K562 (cell line): ENCODE results near the gene C4orf36. TPM values are rescaled to one million over a fixed set of nuclear protein-coding genes. Genes with fewer than 3 reads are reported as not detected.

ENCODE experiments used
- BDP1 ChIP-seq: IDR thresholded peaks from 3 replicates; pipeline ENCODE4 v1.6.1; 2011; ENCODE audit not compliant: insufficient read length, insufficient read depth
- CAMTA2 ChIP-seq: fragments of 250-450 bp; sonication (Bioruptor Pico); conservative IDR thresholded peaks from 2 replicates; pipeline ENCODE4 v1.5.1; 2022
- CREB1 ChIP-seq, 2 experiments: sonication (generic) in 1 of 2; formaldehyde crosslinking in 1 of 2; IDR thresholded peaks; 2 replicates each; pipeline versions ENCODE4 v1.6.1 to v1.8.0; 2012 to 2022; ENCODE audit warnings: inconsistent platforms in 1 of 2, mild to moderate bottlenecking in 1 of 2, missing genetic modification reagents in 1 of 2, moderate library complexity in 1 of 2
- ESRRA ChIP-seq: fragments of 450-650 bp; IDR thresholded peaks from 2 replicates; pipeline ENCODE4 v1.6.1; 2014; ENCODE audit warnings: low read depth, mild to moderate bottlenecking, moderate library complexity, borderline replicate concordance
- JUND ChIP-seq, 2 experiments: IDR thresholded peaks; 2 replicates in 1 of 2; 3 replicates in 1 of 2; pipeline ENCODE4 v1.6.1; 2011; ENCODE audit warnings: borderline replicate concordance in 2 of 2, low read depth in 2 of 2, low read length in 2 of 2, improper control_type of control experiment in 1 of 2, missing biosample characterization in 1 of 2, missing genetic modification characterization in 1 of 2, missing genetic modification reagents in 1 of 2
- KHSRP ChIP-seq: fragments of 450-650 bp; IDR thresholded peaks from 2 replicates; pipeline ENCODE4 v1.6.1; 2017
- KLF10 ChIP-seq: fragments of 250-450 bp; sonication (Bioruptor Pico); IDR thresholded peaks from 2 replicates; pipeline ENCODE4 v1.6.1; 2021; ENCODE audit warnings: matching md5 sums
- MNT ChIP-seq, 2 experiments: fragments of 450-650 bp; conservative IDR thresholded peaks; 2 replicates each; pipeline ENCODE4 v1.6.1; 2017; ENCODE audit warnings: mild to moderate bottlenecking in 2 of 2, moderate library complexity in 2 of 2
- MTA1 ChIP-seq: fragments of 450-650 bp; IDR thresholded peaks from 2 replicates; pipeline ENCODE4 v1.6.1; 2017; ENCODE audit warnings: borderline replicate concordance
- MYC ChIP-seq, 2 experiments: fragments of 250-450 bp in 1 of 2; sonication (Bioruptor Pico) in 1 of 2; IDR thresholded peaks; 2 replicates each; pipeline versions ENCODE4 v1.5.1 to v1.6.1; 2012 to 2021; ENCODE audit warnings: low read depth in 2 of 2, borderline replicate concordance in 1 of 2, improper control_type of control experiment in 1 of 2, low read length in 1 of 2, mild to moderate bottlenecking in 1 of 2, moderate library complexity in 1 of 2
- SMAD4 ChIP-seq: fragments of 250-450 bp; sonication (Bioruptor Pico); conservative IDR thresholded peaks from 2 replicates; pipeline ENCODE4 v1.8.0; 2021; ENCODE audit warnings: inconsistent platforms, mild to moderate bottlenecking, moderate library complexity
- SOX6 ChIP-seq: fragments of 450-650 bp; IDR thresholded peaks from 2 replicates; pipeline ENCODE4 v1.6.1; 2014; ENCODE audit warnings: mild to moderate bottlenecking
- TBP ChIP-seq: optimal IDR thresholded peaks from 2 replicates; pipeline ENCODE3; 2011; ENCODE audit warnings: low read depth, low read length, improper control_type of control experiment
- TFE3 ChIP-seq: fragments of 450-650 bp; formaldehyde crosslinking; IDR thresholded peaks from 2 replicates; pipeline ENCODE4 v1.4.0; 2020; ENCODE audit warnings: mild to moderate bottlenecking, mixed read lengths
- ZNF134 ChIP-seq: fragments of 250-450 bp; sonication (Bioruptor Pico); conservative IDR thresholded peaks from 2 replicates; pipeline ENCODE4 v1.4.0; 2020
- ZNF699 ChIP-seq: fragments of 250-450 bp; sonication (Bioruptor Pico); IDR thresholded peaks from 2 replicates; pipeline ENCODE4 v1.8.0; 2021; ENCODE audit warnings: mild to moderate bottlenecking, moderate library complexity; ENCODE audit not compliant: insufficient replicate concordance
- polyA plus RNA-seq, 8 experiments: library from polyadenylated mRNA; depleted of rRNA in 4 of 8; stranded (reverse) in 5 of 8; unstranded in 3 of 8; fragments of >200 nt; fragmentation: Nextera tagmentation in 2 of 8; fragmentation: Illumina TruSeq in 1 of 8; extraction: Ambion mirVana in 2 of 8; extraction: Trizol in 1 of 8; gene quantifications; 2 replicates each; pipeline versions ENCODE4 v1.2.1 to v1.2.3, GENCODE V29; 2011 to 2014; ENCODE audit warnings: inconsistent platforms in 1 of 8, missing spikeins in 1 of 8
- total RNA-seq, 7 experiments: library from RNA; depleted of rRNA in 6 of 7; stranded (reverse); fragments of >200 nt in 6 of 7; fragmentation: Illumina TruSeq in 2 of 7; extraction: Trizol in 2 of 7; gene quantifications; 2 replicates each; pipeline versions ENCODE4 v1.2.1 to v1.2.3, GENCODE V29; 2011 to 2021; ENCODE audit warnings: low replicate concordance in 1 of 7
- TF ChIP-seq, protein P1 (sequence below): fragments of 450-650 bp; formaldehyde crosslinking; IDR thresholded peaks from 2 replicates; pipeline ENCODE4 v1.4.0; 2022; ENCODE audit warnings: missing genetic modification characterization
- TF ChIP-seq, protein P2 (sequence below): fragments of 450-650 bp; IDR thresholded peaks from 2 replicates; pipeline ENCODE4 v1.6.1; 2017; ENCODE audit warnings: mild to moderate bottlenecking, moderate library complexity

Gene C4orf36
- total and polyA plus RNA-seq, 9 of the 15 experiments (the other 6 are each of a cell fraction or from before 2014, with no cell fraction given) = 0.14 to 0.45 (median 0.20) TPM; not detected in 5

- TF ChIP-seq KLF10 (CRISPR knock-in tag) (no peak), ESRRA (no peak), TBP (no peak), BDP1 (no peak), SOX6 (0 out of 2 replicates have a peak, but pooled peaks have one; percentile 38), TFE3 (no peak), JUND (IDR thresholded peaks at IDR 0.05; ENCODE audit: borderline replicate concordance, low read depth, low read length) (peak; percentile 49; the same call in 1 of the 2 replicates), JUND (tag; IDR thresholded peaks at IDR 0.05; ENCODE audit: borderline replicate concordance, low read depth, low read length) (no peak), MYC (IDR thresholded peaks at IDR 0.05; ENCODE audit: low read depth, low read length) (no peak), MYC (CRISPR knock-in tag; IDR thresholded peaks at IDR 0.05; ENCODE audit: borderline replicate concordance, low read depth) (no peak), CAMTA2 (CRISPR knock-in tag) (no peak), ZNF134 (CRISPR knock-in tag) (no peak), CREB1 (IDR thresholded peaks at IDR 0.05) (peak; percentile 32; the same call in 1 of the 2 replicates), CREB1 (CRISPR knock-in tag; IDR thresholded peaks at IDR 0.05) (peak; percentile 58; the same call in 1 of the 2 replicates), SMAD4 (CRISPR knock-in tag) (no peak), ZNF699 (CRISPR knock-in tag) (no peak), MNT (conservative IDR thresholded peaks at IDR 0.05) (0 out of 4 replicates have a peak, but pooled peaks of 1 of the 2 experiments have one; percentile 12), MTA1 (no peak), KHSRP (no peak)
- TF ChIP-seq, protein P1, sequence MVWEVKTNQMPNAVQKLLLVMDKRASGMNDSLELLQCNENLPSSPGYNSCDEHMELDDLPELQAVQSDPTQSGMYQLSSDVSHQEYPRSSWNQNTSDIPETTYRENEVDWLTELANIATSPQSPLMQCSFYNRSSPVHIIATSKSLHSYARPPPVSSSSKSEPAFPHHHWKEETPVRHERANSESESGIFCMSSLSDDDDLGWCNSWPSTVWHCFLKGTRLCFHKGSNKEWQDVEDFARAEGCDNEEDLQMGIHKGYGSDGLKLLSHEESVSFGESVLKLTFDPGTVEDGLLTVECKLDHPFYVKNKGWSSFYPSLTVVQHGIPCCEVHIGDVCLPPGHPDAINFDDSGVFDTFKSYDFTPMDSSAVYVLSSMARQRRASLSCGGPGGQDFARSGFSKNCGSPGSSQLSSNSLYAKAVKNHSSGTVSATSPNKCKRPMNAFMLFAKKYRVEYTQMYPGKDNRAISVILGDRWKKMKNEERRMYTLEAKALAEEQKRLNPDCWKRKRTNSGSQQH (CRISPR knock-in tag) = no peak
- TF ChIP-seq, protein P2, sequence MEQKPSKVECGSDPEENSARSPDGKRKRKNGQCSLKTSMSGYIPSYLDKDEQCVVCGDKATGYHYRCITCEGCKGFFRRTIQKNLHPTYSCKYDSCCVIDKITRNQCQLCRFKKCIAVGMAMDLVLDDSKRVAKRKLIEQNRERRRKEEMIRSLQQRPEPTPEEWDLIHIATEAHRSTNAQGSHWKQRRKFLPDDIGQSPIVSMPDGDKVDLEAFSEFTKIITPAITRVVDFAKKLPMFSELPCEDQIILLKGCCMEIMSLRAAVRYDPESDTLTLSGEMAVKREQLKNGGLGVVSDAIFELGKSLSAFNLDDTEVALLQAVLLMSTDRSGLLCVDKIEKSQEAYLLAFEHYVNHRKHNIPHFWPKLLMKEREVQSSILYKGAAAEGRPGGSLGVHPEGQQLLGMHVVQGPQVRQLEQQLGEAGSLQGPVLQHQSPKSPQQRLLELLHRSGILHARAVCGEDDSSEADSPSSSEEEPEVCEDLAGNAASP = no peak
Measured at GRCh38 chr4:86940920-86941460, 48.8 kb upstream of the C4orf36 start (continued).
